GM19043 (cell line): ENCODE measurements around the gene MFAP5.
A peak's percentile ranks its signal among the peaks of the same experiment; 100 is the strongest.
"Not testable (repeated sequence)": the region's sequence is repeated elsewhere in the genome, so short reads cannot be mapped to it uniquely, and the experiment has no call there.

Experiments used
- ATAC-seq: cut with Tn5 transposase; IDR thresholded peaks from one replicate; pipeline ENCODE4 v1.9.1; 2021; ENCODE audit warnings: low read depth; ENCODE audit not compliant: unreplicated experiment

Gene MFAP5

GRCh38 chr12:8676651-8677050 is 14.0 kb upstream of the MFAP5 start:
- ATAC-seq = no peak

GRCh38 chr12:8675591-8676036 is 13.0 kb upstream of the MFAP5 start:
- ATAC-seq = no peak

DNA sequence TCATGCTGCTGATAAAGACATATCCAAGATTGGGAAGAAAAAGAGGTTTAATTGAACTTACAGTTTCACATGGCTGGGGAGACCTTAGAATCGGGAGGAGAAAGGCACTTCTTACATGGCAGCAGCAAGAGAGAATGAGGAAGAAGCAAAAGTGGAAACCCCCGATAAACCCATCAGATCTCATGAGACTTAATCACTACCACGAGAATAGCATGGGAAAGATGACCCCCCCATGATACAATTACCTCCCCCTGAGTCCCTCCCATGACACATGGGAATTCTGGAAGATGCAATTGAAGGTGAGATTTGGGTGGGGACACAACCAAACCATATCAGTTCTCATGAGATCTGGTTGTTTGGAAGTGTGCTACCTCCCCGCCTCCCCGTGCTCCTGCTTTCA is 9.8 kb upstream of the MFAP5 start:
- ATAC-seq = no peak

- ATAC-seq = no peak
Measured at GRCh38 chr12:8668441-8668840, 5.8 kb upstream of the MFAP5 start.

DNA sequence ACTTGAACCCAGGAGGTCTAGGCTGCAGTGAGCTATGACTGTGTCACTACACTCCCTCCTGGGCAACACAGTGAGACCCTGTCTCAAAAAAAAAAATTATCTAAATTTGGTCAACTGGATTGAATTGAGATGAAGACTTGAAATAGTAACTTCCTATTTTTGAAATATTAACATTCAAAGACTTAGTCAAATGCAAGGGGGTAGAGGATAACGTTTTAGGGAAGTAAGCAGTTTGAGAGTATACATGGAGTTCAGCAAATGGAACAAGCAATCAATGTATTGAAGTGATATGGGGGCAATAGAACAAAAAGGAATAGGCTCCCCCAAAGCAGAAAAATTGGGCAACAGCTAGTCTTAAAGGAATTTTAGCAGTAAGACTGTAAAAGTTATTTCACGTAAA is 4.6 kb upstream of the MFAP5 start:
- no peak for ATAC-seq

- ATAC-seq = no peak
Measured at GRCh38 chr12:8665759-8666158, 3.1 kb upstream of the MFAP5 start.

DNA sequence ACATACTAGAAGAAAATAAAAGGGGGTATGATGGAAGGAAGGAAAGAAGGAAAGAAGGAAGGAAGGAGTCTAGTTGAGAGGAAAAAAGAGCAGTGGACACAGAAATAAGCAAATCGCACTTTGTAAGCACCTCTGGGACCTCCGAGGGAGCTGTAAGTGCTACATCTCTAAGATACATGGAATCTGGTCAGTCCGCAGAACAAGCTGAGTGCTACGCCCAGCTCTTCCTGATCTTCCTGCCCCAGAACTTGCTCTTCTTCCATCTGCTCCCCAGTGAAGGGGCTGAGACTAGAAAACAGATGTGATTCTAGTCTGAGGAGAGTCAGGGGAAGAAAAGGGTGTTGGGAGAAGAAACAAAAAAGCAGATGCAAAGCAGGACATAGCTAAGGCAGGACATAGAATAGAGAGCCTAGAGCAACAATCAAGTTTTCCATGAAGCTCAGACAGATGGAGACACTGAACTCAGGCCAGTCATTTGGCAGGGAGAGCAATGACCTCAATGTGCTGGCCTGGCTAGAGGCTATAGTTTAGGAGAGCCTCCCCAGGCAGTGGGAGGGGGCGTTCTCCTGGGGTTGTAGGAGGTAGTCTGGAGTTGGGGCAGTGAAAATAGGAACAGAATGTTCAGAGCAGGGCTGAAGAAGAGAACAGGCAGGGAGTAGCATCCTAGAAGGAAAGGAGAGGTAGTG is 1.7 kb upstream of the MFAP5 start:
- no peak for ATAC-seq

DNA sequence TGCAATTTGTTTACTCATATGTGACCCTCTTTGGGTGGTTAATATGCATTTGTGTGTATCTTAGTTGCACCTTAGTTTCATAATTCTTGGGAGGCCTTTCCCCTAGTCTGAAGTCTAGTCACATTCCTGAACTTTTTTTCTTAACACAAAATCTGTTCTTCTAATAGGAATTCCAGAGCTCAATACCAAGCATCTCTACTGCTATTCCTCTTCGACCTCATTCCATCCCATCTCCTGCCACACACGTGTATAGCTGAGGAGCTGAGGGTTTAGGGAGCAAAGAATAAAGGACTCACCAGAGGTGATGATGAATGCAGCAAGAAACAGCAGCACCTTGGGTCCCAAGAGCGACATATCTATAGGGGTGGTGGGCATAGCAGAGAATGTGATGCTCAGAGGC is 875 bp downstream of the MFAP5 start:
- no peak for ATAC-seq

- ATAC-seq = no peak
Measured at GRCh38 chr12:8661016-8661415, 1.6 kb downstream of the MFAP5 start.

- no peak for ATAC-seq
Measured at GRCh38 chr12:8658346-8658745, 4.3 kb downstream of the MFAP5 start.

DNA sequence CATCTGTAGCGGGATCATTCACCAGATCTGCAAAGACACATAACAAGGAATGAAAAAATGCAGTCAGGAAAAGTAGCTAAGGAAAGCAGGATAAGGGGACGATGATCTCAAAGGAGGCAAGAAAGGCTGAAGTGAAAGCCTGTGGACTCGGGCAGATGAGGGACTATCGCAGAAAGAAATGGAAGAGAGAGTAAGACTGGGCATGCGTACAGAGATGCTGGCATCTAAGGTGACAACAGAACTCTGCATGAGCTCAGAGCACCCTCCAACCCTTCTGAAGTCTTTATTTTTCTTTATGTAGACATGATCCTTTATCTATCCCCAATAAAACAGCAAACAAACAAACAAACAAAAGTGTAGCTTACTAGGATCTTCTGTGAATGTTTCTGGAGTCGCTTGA is 7.2 kb downstream of the MFAP5 start:
- ATAC-seq = no peak

DNA sequence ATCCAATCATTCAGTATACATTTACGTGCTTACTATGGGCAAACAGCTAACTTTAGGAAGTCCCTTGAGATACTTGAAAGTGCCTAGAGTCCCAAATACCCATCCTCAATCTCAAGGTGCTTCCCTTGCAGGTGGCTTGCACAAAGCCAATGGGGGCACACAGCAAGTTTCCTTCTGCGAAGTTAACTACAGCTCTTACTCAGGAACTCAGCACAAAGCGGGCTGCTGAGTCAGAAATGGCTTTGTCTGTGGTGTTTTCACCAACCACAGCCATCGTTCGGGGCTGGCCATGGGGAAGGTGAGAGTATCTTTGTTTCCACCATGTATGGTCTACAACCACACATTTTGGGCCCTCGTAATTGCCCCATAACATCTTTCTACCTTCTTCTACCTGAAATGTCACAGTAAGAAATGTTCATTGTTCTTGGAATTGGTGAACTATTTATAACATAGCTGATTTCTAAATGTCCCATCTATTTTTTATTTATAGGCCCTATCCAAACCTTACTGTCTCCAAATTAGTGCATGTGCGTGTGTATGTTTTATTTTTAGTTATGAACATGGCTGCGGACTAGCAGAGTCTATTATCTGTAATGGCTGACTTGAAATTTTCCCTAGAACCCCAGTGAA is 13.9 kb downstream of the MFAP5 start:
- ATAC-seq = peak; percentile 68

- ATAC-seq = no peak
Measured at GRCh38 chr12:8647968-8648367, 14.7 kb downstream of the MFAP5 start.

GRCh38 chr12:8644345-8645248 is 18.0 kb downstream of the MFAP5 start:
- ATAC-seq = peak; percentile 61

GRCh38 chr12:8642775-8643174 is 19.9 kb downstream of the MFAP5 start:
- ATAC-seq = no peak

DNA sequence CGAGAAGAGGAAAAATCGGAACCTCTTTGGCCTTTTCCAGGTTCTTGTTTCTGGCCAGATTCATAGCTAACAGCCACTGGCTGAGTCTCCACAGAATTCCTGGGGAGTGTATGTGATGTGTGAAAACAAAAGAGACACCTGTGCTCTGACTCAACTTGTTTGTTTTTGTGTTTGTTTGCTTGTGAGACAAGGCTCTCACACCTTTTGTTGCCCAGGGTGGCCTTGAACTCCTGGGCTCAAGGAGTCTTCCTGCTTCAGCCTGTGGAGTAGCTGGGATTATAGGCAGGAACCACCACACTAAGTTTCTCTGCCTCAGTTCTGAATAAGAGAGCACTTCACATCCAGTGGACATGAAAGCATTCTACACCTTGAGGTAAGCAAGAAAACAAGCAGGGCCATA is 22.7 kb downstream of the MFAP5 start:
- no peak for ATAC-seq

GRCh38 chr12:8638951-8639350 is 23.7 kb downstream of the MFAP5 start:
- no peak for ATAC-seq

GRCh38 chr12:8637666-8638065 is 25.0 kb downstream of the MFAP5 start:
- no peak for ATAC-seq

GRCh38 chr12:8637244-8637643 is 25.4 kb downstream of the MFAP5 start:
- no peak for ATAC-seq

- no peak for ATAC-seq
Measured at GRCh38 chr12:8636581-8636980, 26.0 kb downstream of the MFAP5 start.

DNA sequence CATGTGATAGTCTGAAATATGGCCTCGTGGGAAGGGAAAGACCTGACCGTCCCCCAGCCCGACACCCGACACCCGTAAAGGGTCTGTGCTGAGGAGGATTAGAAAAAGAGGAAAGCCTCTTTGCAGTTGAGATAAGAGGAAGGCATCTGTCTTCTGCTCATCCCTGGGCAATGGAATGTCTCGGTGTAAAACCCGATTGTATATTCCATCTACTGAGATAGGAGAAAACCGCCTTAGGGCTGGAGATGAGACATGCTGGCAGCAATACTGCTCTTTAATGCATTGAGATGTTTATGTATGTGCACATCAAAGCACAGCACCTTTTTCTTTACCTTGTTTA is 26.6 kb downstream of the MFAP5 start:
- not testable (repeated sequence) for ATAC-seq
